Peyer's patch (tissue), 4 donors: ENCODE results near the gene LENG1.

ENCODE experiments used
- CTCF ChIP-seq, 6 experiments: fragments of 450-650 bp in 4 of 6; fragments of 200-600 bp in 2 of 6; sonication (generic) in 1 of 6; IDR thresholded peaks; one replicate each; pipeline ENCODE4 v1.5.1; 2017 to 2019; ENCODE audit warnings: antibody characterized with exemption in 6 of 6, mild to moderate bottlenecking in 3 of 6, moderate library complexity in 1 of 6
- POLR2A ChIP-seq, 2 donors: fragments of 450-650 bp; IDR thresholded peaks; one replicate each; pipeline ENCODE4 v1.5.1; 2017; ENCODE audit warnings: antibody characterized with exemption in 2 of 2, mild to moderate bottlenecking in 2 of 2, moderate library complexity in 2 of 2

DNA sequence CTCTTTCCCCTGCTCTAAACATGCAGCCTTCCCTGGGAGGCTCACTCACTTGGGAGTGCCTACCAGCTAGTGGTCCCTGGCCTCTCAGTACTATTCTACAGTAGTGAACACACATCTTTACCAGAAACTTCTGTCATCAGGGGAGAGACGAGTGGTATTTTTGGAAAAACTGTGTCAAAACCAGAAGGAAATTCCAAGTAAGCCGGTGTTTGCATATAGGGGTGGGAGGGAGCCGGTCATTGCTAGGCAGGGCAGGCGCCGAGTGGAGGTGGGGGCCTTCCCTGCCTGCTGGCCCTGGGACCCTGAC lies 48.1 kb upstream of the LENG1 start:
- TF ChIP-seq CTCF (IDR thresholded peaks at IDR 0.05) (no peak), POLR2A (IDR thresholded peaks at IDR 0.05) (no peak)
